SK-N-SH (cell line): ENCODE results near the gene FHL2.

Experiments used
- EP300 ChIP-seq, 2 experiments: IDR thresholded peaks; 2 replicates each; pipeline versions ENCODE4 v1.4.0 to v1.6.1; 2012; ENCODE audit warnings: borderline replicate concordance in 1 of 2, low read depth in 1 of 2, low read length in 1 of 2
- EZH2phosphoT487 ChIP-seq: fragments of 200-600 bp; sonication (generic); IDR thresholded peaks from 2 replicates; pipeline ENCODE4 v1.6.1; 2017; ENCODE audit warnings: low read depth, mixed run types, mild to moderate bottlenecking, antibody characterized with exemption, moderate library complexity, borderline replicate concordance
- FOXM1 ChIP-seq: IDR thresholded peaks from 2 replicates; pipeline ENCODE4 v1.4.0; 2012; ENCODE audit warnings: low read depth, mild to moderate bottlenecking
- JUND ChIP-seq: IDR thresholded peaks from 2 replicates; pipeline ENCODE4 v1.4.0; 2012
- MXI1 ChIP-seq: IDR thresholded peaks from 2 replicates; pipeline ENCODE4 v1.6.1; 2012; ENCODE audit warnings: mild to moderate bottlenecking, low read depth, low read length, improper control_type of control experiment
- NFIC ChIP-seq: IDR thresholded peaks from 2 replicates; pipeline ENCODE4 v1.4.0; 2012; ENCODE audit warnings: borderline replicate concordance
- NRF1 ChIP-seq: IDR thresholded peaks from 2 replicates; pipeline ENCODE4 v1.6.1; 2012; ENCODE audit warnings: low read depth, mild to moderate bottlenecking, low read length
- POLR2AphosphoS5 ChIP-seq: IDR thresholded peaks from 2 replicates; pipeline ENCODE4 v1.6.1; 2012; ENCODE audit warnings: low read depth, low read length
- RFX5 ChIP-seq: IDR thresholded peaks from 2 replicates; pipeline ENCODE4 v1.6.1; 2012; ENCODE audit warnings: mild to moderate bottlenecking, improper control_type of control experiment, low read length
- TAF1 ChIP-seq: IDR thresholded peaks from 2 replicates; pipeline ENCODE4 v1.6.1; 2012; ENCODE audit warnings: low read depth, mild to moderate bottlenecking, low read length, moderate library complexity, borderline replicate concordance
- TCF12 ChIP-seq: IDR thresholded peaks from 2 replicates; pipeline ENCODE4 v1.4.0; 2012
- TF ChIP-seq, protein P1 (sequence below): fragments of 200-600 bp; sonication (generic); IDR thresholded peaks from 2 replicates; pipeline ENCODE4 v1.6.1; 2017; ENCODE audit warnings: antibody characterized with exemption, mild to moderate bottlenecking, moderate library complexity
- TF ChIP-seq, protein P2 (sequence below): IDR thresholded peaks from 2 replicates; pipeline ENCODE4 v1.6.1; 2012; ENCODE audit warnings: mild to moderate bottlenecking, low read depth, low read length, moderate library complexity

DNA sequence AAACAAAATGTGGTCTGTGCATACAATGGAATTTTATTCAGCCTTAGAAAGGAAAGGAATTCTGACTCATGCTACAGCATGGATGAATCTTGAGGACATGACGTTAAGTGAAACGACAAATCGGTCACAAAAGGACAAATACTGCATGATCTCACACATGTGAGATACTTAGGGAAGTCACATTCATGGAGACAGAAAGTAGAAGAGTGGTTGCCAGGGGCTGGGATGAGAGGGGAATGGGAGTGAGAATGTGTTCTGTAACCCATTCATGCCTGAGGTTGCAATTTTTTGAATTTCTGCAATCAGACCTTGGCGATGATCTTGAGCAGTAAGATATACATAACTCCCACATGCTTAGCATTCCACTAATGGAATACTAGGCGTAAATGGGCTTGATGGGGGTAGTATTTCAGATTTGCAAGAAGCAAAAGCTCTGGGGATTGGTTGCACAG, 22.0 kb downstream of the FHL2 start:
- TF ChIP-seq, protein P1, sequence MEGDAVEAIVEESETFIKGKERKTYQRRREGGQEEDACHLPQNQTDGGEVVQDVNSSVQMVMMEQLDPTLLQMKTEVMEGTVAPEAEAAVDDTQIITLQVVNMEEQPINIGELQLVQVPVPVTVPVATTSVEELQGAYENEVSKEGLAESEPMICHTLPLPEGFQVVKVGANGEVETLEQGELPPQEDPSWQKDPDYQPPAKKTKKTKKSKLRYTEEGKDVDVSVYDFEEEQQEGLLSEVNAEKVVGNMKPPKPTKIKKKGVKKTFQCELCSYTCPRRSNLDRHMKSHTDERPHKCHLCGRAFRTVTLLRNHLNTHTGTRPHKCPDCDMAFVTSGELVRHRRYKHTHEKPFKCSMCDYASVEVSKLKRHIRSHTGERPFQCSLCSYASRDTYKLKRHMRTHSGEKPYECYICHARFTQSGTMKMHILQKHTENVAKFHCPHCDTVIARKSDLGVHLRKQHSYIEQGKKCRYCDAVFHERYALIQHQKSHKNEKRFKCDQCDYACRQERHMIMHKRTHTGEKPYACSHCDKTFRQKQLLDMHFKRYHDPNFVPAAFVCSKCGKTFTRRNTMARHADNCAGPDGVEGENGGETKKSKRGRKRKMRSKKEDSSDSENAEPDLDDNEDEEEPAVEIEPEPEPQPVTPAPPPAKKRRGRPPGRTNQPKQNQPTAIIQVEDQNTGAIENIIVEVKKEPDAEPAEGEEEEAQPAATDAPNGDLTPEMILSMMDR = no peak
- TF ChIP-seq MXI1 (no peak), EP300 (IDR thresholded peaks at IDR 0.05; ENCODE audit: borderline replicate concordance in 1 of 2, low read depth in 1 of 2, low read length in 1 of 2) (no peak), FOXM1 (no peak), NRF1 (no peak), POLR2AphosphoS5 (no peak), NFIC (no peak), RFX5 (no peak), EZH2phosphoT487 (no peak), JUND (no peak), TCF12 (no peak), TAF1 (no peak)
- TF ChIP-seq, protein P2, sequence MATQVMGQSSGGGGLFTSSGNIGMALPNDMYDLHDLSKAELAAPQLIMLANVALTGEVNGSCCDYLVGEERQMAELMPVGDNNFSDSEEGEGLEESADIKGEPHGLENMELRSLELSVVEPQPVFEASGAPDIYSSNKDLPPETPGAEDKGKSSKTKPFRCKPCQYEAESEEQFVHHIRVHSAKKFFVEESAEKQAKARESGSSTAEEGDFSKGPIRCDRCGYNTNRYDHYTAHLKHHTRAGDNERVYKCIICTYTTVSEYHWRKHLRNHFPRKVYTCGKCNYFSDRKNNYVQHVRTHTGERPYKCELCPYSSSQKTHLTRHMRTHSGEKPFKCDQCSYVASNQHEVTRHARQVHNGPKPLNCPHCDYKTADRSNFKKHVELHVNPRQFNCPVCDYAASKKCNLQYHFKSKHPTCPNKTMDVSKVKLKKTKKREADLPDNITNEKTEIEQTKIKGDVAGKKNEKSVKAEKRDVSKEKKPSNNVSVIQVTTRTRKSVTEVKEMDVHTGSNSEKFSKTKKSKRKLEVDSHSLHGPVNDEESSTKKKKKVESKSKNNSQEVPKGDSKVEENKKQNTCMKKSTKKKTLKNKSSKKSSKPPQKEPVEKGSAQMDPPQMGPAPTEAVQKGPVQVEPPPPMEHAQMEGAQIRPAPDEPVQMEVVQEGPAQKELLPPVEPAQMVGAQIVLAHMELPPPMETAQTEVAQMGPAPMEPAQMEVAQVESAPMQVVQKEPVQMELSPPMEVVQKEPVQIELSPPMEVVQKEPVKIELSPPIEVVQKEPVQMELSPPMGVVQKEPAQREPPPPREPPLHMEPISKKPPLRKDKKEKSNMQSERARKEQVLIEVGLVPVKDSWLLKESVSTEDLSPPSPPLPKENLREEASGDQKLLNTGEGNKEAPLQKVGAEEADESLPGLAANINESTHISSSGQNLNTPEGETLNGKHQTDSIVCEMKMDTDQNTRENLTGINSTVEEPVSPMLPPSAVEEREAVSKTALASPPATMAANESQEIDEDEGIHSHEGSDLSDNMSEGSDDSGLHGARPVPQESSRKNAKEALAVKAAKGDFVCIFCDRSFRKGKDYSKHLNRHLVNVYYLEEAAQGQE = no peak
